NT2/D1 (cell line): Measurements from ENCODE around the gene NEURL2.

Source experiments
- SUZ12 ChIP-seq: IDR thresholded peaks from 2 replicates; pipeline ENCODE4 v1.6.1; 2011; ENCODE audit not compliant: insufficient read length, insufficient read depth; ENCODE audit errors: extremely low read depth
- ZNF274 ChIP-seq: IDR thresholded peaks from 2 replicates; pipeline ENCODE4 v1.6.1; 2011; ENCODE audit warnings: mild to moderate bottlenecking, low read depth, low read length

GRCh38 chr20:45940469-45940868 is 49.5 kb upstream of the NEURL2 start:
- TF ChIP-seq SUZ12, result no peak
- no peak for TF ChIP-seq ZNF274
